Transverse colon (tissue), 4 donors: Measurements from ENCODE around the gene NFE2.

ENCODE experiments used
- CTCF ChIP-seq, 5 experiments: fragments of 200-600 bp in 3 of 5; fragments of 450-650 bp in 2 of 5; sonication (generic) in 3 of 5; IDR thresholded peaks; 1 replicate in 2 of 5; 2 replicates in 3 of 5; pipeline ENCODE4 v1.5.1; 2016 to 2017; ENCODE audit warnings: antibody characterized with exemption in 5 of 5, inconsistent platforms in 3 of 5, mild to moderate bottlenecking in 2 of 5, moderate library complexity in 1 of 5
- EP300 ChIP-seq: sonication (generic); formaldehyde crosslinking; IDR thresholded peaks from one replicate; pipeline ENCODE4 v1.6.1; 2017; ENCODE audit warnings: antibody characterized with exemption, low read depth
- POLR2A ChIP-seq: fragments of 450-650 bp; IDR thresholded peaks from one replicate; pipeline ENCODE4 v1.6.1; 2016; ENCODE audit warnings: antibody characterized with exemption, mild to moderate bottlenecking, moderate library complexity
- POLR2AphosphoS5 ChIP-seq, 3 donors: sonication (generic); formaldehyde crosslinking; IDR thresholded peaks; one replicate each; pipeline ENCODE4 v1.6.1; 2016; ENCODE audit warnings: antibody characterized with exemption in 3 of 3

- TF ChIP-seq POLR2AphosphoS5 (IDR thresholded peaks at IDR 0.05) (no peak), CTCF (IDR thresholded peaks at IDR 0.05) (no peak), EP300 (no peak), POLR2A (no peak)
Observed at GRCh38 chr12:54328595-54329337, 28.0 kb upstream of the NFE2 start.
